ENCODE results near the gene DDX3X. TPM values are rescaled to one million over a fixed set of nuclear protein-coding genes. Genes with fewer than 3 reads are reported as not detected.

The DDX3X gene
- total and polyA plus RNA-seq, 2 of the 4 experiments (the other 2 are of a cell fraction), result 64.8 to 229 TPM

GRCh38 chrX:41377624-41378023, 43.7 kb downstream of the DDX3X start:
- Histone ChIP-seq H2BK120ac (ENCODE audit: low read depth, low read length) (no peak overlapping the region), H3K9me1 (ENCODE audit: insufficient read depth, low read length) (0 out of 2 replicates have a peak, but pooled peaks cover 2% of the 10 kb centered on the region), H3K4me2 (ENCODE audit: low read depth, low read length) (no peak overlapping the region), H3K4me1 (ENCODE audit: control insufficient read depth, insufficient read depth, low read length) (peaks cover 4% of the 10 kb centered on the region), H3K79me1 (ENCODE audit: low read depth in 1 of 2, low read length in 2 of 2) (no peaks in the 10 kb centered on the region), H4K5ac (ENCODE audit: low read depth, low read length) (no peak overlapping the region), H2AK9ac (replicated peaks; ENCODE audit: low read depth, low read length, poor library complexity) (no peak overlapping the region), H3K18ac (ENCODE audit: low read depth, low read length) (no peak overlapping the region), H3K9me3 (ENCODE audit: control insufficient read depth, insufficient read depth, low read length) (no peaks in the 10 kb centered on the region), H2AFZ (replicated peaks; ENCODE audit: low read length, poor library complexity) (no peak overlapping the region), H3K4me3 (ENCODE audit: insufficient read depth, low read depth, low read length) (no peak overlapping the region), H2BK15ac (ENCODE audit: low read depth, low read length) (no peak overlapping the region), H2AK5ac (ENCODE audit: low read depth, low read length) (no peak overlapping the region), H3K27ac (ENCODE audit: insufficient read depth, low read length) (no peak overlapping the region), H3K4ac (ENCODE audit: low read depth, low read length) (no peak overlapping the region), H4K20me1 (ENCODE audit: insufficient read depth, low read length) (no peaks in the 10 kb centered on the region), H3K23ac (ENCODE audit: low read depth, low read length) (no peak overlapping the region), H3K27me3 (ENCODE audit: control insufficient read depth, insufficient read depth, low read length) (peaks cover 16% of the 10 kb centered on the region), H4K91ac (ENCODE audit: insufficient read depth, low read depth, low read length) (no peak overlapping the region), H2BK5ac (ENCODE audit: low read depth, low read length, poor library complexity, severe bottlenecking) (no peak overlapping the region), H3K36me3 (ENCODE audit: control insufficient read depth, insufficient read depth, low read length) (no peaks in the 10 kb centered on the region), H3K56ac (ENCODE audit: extremely low read depth, insufficient read depth, low read length) (no peak overlapping the region), H2BK20ac (ENCODE audit: low read depth, low read length) (no peak overlapping the region), H3K14ac (replicated peaks; ENCODE audit: low read depth, low read length) (no peak overlapping the region), H4K8ac (ENCODE audit: low read depth in 2 of 2, low read length in 2 of 2) (no peak overlapping the region), H3K9ac (ENCODE audit: low read depth, low read length) (no peak overlapping the region)
- 63% methylated on average over 4 of the region's 8 CpGs; no CpG with 5 or more reads in 1 of the 2 experiments for WGBS, 2 experiments (ENCODE audit: extremely low coverage in 2 of 2, insufficient read length in 1 of 2)
- in situ Hi-C loops (cut with MboI; ENCODE audit: low sequenced_read_pairs), result no loop called here
- BruUV-seq (replicated peaks), result no TSS peak
- POLR2A ChIA-PET (ENCODE audit: unreplicated experiment), result no interaction called here
- CTCF ChIA-PET, result no interaction called here
- DNase-seq (no peak), ATAC-seq (ENCODE audit: low read depth) (no peak)
- TF ChIP-seq SMC3 (IDR thresholded peaks at IDR 0.05; ENCODE audit: low read depth, low read length), result no peak
- TF ChIP-seq MXI1 (IDR thresholded peaks at IDR 0.05; ENCODE audit: borderline replicate concordance, low read depth, low read length), result no peak
- no peak for TF ChIP-seq BHLHE40 (IDR thresholded peaks at IDR 0.05; ENCODE audit: low read depth, low read length)
- no peak for TF ChIP-seq CEBPB (IDR thresholded peaks at IDR 0.05; ENCODE audit: low read depth, low read length)
- TF ChIP-seq POLR2A (IDR thresholded peaks at IDR 0.05; ENCODE audit: low read depth, low read length), result no peak
- TF ChIP-seq RAD21 (IDR thresholded peaks at IDR 0.05; ENCODE audit: low read length), result no peak
- no peak for TF ChIP-seq CHD1 (IDR thresholded peaks at IDR 0.05; ENCODE audit: low read depth, low read length)
- intact Hi-C loops (cut with micrococcal nuclease), result no loop called here
- dilution Hi-C loops (cut with HindIII; ENCODE audit: low sequenced_read_pairs, unreplicated experiment), result no loop called here

Data from IMR-90 (cell line).